HepG2 (cell line): ENCODE measurements around the gene NFYB. TPM values are rescaled to one million over a fixed set of nuclear protein-coding genes. Genes with fewer than 3 reads are reported as not detected.

Experiments
- ATAC-seq: fragments of 200-7000 bp; cut with Tn5 transposase; 3 replicates; pipeline ENCODE4 v1.9.1; 2020; ENCODE audit warnings: mild to moderate bottlenecking, moderate library complexity
- BruUV-seq: library from RNA; stranded (reverse); fragments of 400-500 nt; replicated peaks from 2 replicates; lab custom pipeline; 2021; lab: Mats Ljungman, UMichigan
- CTCF ChIA-PET: fragments of 300-600 bp; formaldehyde crosslinking; extraction: SDS; loops from one replicate; lab custom pipeline; 2021; ENCODE audit warnings: low total read pairs, inconsistent platforms, low intra/inter-chr PET ratio; lab: Yijun Ruan, JAX
- POLR2A ChIA-PET: fragments of 350-600 bp; sonication (Branson Sonifier 250); formaldehyde crosslinking; loops from one replicate; lab custom pipeline; 2020; ENCODE audit warnings: antibody characterized with exemption, inconsistent platforms; lab: Yijun Ruan, JAX
- DNase-seq: peaks from one replicate; pipeline ENCODE4 v3.0.0-alpha.2; 2015; ENCODE audit warnings: low spot score
- FAIRE-seq: peaks from 3 replicates; lab custom pipeline; 2011; peaks lifted over from hg19 to GRCh38; lab: Jason Lieb, UNC
- H2AFZ ChIP-seq: one replicate; pipeline ENCODE4 v1.6.1; 2011; ENCODE audit warnings: low read length, inconsistent platforms
- H3K27ac ChIP-seq: fragments of 300-600 bp; 3 replicates; pipeline ENCODE4 v1.8.0; 2011; ENCODE audit warnings: mixed run types, mild to moderate bottlenecking, mixed read lengths, low read length, inconsistent platforms; ENCODE audit not compliant: insufficient read depth; ENCODE audit errors: extremely low read length
- H3K27me3 ChIP-seq, 2 experiments: fragments of 200-600 bp in 1 of 2; 2 replicates in 1 of 2; 3 replicates in 1 of 2; pipeline versions ENCODE4 v1.6.0 to v1.8.0; 2011; ENCODE audit warnings: low read length in 2 of 2, mild to moderate bottlenecking in 2 of 2, moderate library complexity in 2 of 2, inconsistent platforms in 1 of 2; ENCODE audit not compliant: insufficient read depth in 2 of 2, control insufficient read depth in 1 of 2
- H3K36me3 ChIP-seq, 2 experiments: fragments of 200-600 bp in 1 of 2; replicated peaks in 1 of 2; 2 replicates in 1 of 2; 3 replicates in 1 of 2; pipeline versions ENCODE4 v1.5.1 to v1.8.0; 2011; ENCODE audit warnings: low read length in 2 of 2, inconsistent platforms in 1 of 2; ENCODE audit not compliant: insufficient read depth in 2 of 2, control insufficient read depth in 1 of 2
- H3K4me1 ChIP-seq: 2 replicates; pipeline ENCODE4 v1.5.1; 2012; ENCODE audit warnings: low read length, inconsistent platforms; ENCODE audit not compliant: insufficient read depth
- H3K4me2 ChIP-seq: 2 replicates; pipeline ENCODE4 v1.6.0; 2011; ENCODE audit warnings: low read depth, low read length, inconsistent platforms
- H3K4me3 ChIP-seq, 3 experiments: fragments of 200-600 bp in 1 of 3; sonication (generic), shearing (Covaris generic) in 1 of 3; replicated peaks in 1 of 3; 2 replicates each; pipeline ENCODE4 v1.5.1; 2011 to 2016; ENCODE audit warnings: low read length in 3 of 3, inconsistent platforms in 2 of 3, low read depth in 2 of 3, mild to moderate bottlenecking in 2 of 3, control low read depth in 1 of 3, mixed read lengths in 1 of 3; ENCODE audit not compliant: insufficient read depth in 1 of 3
- H3K79me2 ChIP-seq: one replicate; pipeline ENCODE4 v1.6.1; 2011; ENCODE audit warnings: low read length, inconsistent platforms; ENCODE audit not compliant: insufficient read depth
- H3K9ac ChIP-seq: 2 replicates; pipeline ENCODE4 v1.6.0; 2011; ENCODE audit warnings: mild to moderate bottlenecking, low read depth, low read length, inconsistent platforms; ENCODE audit not compliant: insufficient read depth
- H3K9me3 ChIP-seq: 2 replicates; pipeline ENCODE4 v1.5.1; 2012; ENCODE audit warnings: mild to moderate bottlenecking, low read length
- H4K20me1 ChIP-seq: 2 replicates; pipeline ENCODE4 v1.6.0; 2011; ENCODE audit warnings: inconsistent platforms, mild to moderate bottlenecking, low read length, moderate library complexity; ENCODE audit not compliant: insufficient read depth
- MAZ ChIP-seq, 2 experiments: sonication (generic) in 1 of 2; formaldehyde crosslinking in 1 of 2; IDR thresholded peaks; 2 replicates each; pipeline versions ENCODE4 v1.5.0 to v1.6.1; 2012 to 2020; ENCODE audit warnings: low read depth in 2 of 2, mild to moderate bottlenecking in 2 of 2, borderline replicate concordance in 1 of 2, improper control_type of control experiment in 1 of 2, low read length in 1 of 2, missing genetic modification reagents in 1 of 2, moderate library complexity in 1 of 2
- MEF2D ChIP-seq: sonication (generic); formaldehyde crosslinking; IDR thresholded peaks from 2 replicates; pipeline ENCODE4 v1.5.1; 2020; ENCODE audit warnings: mild to moderate bottlenecking, missing genetic modification reagents
- SOX13 ChIP-seq, 3 experiments: fragments of 450-650 bp in 1 of 3; sonication (generic) in 1 of 3; formaldehyde crosslinking in 1 of 3; IDR thresholded peaks in 2 of 3; conservative IDR thresholded peaks in 1 of 3; 2 replicates each; pipeline versions ENCODE4 v1.5.0 to v1.6.1; 2016 to 2020; ENCODE audit warnings: antibody characterized with exemption in 1 of 3, mild to moderate bottlenecking in 1 of 3, missing compliant biosample characterization in 1 of 3, missing genetic modification reagents in 1 of 3, moderate library complexity in 1 of 3
- TCF12 ChIP-seq, 2 experiments: fragments of 450-650 bp in 1 of 2; sonication (generic) in 1 of 2; formaldehyde crosslinking in 1 of 2; IDR thresholded peaks; 2 replicates each; pipeline versions ENCODE4 v1.6.1 to v1.8.0; 2017 to 2022; ENCODE audit warnings: antibody characterized with exemption in 1 of 2, mild to moderate bottlenecking in 1 of 2, missing genetic modification reagents in 1 of 2, moderate library complexity in 1 of 2
- ZNF274 ChIP-seq: sonication (generic); formaldehyde crosslinking; IDR thresholded peaks from 2 replicates; pipeline ENCODE4 v1.5.1; 2020; ENCODE audit warnings: mild to moderate bottlenecking, missing genetic modification reagents
- ZNF468 ChIP-seq: sonication (generic); formaldehyde crosslinking; IDR thresholded peaks from 2 replicates; pipeline ENCODE4 v1.8.0; 2022; ENCODE audit warnings: mild to moderate bottlenecking, moderate library complexity, missing genetic modification reagents
- ZNF678 ChIP-seq: sonication (generic); formaldehyde crosslinking; IDR thresholded peaks from 2 replicates; pipeline ENCODE4 v1.4.0; 2020; ENCODE audit warnings: mild to moderate bottlenecking, missing genetic modification reagents
- WGBS: methylation state at CpG from one replicate; pipeline ENCODE4 v1.1.6; 2017; ENCODE audit warnings: low lambda C conversion rate; 5-methylcytosine and 5-hydroxymethylcytosine counted together
- in situ Hi-C: cut with HindIII; loops from 2 replicates; pipeline ENCODE4 v1.10.0; 2017; ENCODE audit warnings: low pct_unique_long_range_greater_than_20kb; ENCODE audit not compliant: extremely low pct_ligation_motif_present
- intact Hi-C: fragments of 100-400 bp; cut with micrococcal nuclease; formaldehyde crosslinking; loops from one replicate; pipeline ENCODE4 v1.10.0; 2022; ENCODE audit not compliant: unreplicated experiment
- polyA plus RNA-seq, 8 experiments: library from polyadenylated mRNA; depleted of rRNA in 3 of 8; stranded (reverse) in 7 of 8; unstranded in 1 of 8; fragments of >200 nt; fragmentation: Illumina TruSeq in 4 of 8; extraction: Trizol in 4 of 8; gene quantifications; 2 replicates each; pipeline versions ENCODE4 v1.2.1 to v1.2.3, GENCODE V29; 2011 to 2016; ENCODE audit warnings: low read depth in 4 of 8, missing spikeins in 1 of 8, mixed read lengths in 1 of 8; ENCODE audit not compliant: insufficient read depth in 1 of 8
- total RNA-seq, 5 experiments: library from RNA; depleted of rRNA; stranded (reverse); fragments of >200 nt; fragmentation: Illumina TruSeq; extraction: Trizol; gene quantifications; 2 replicates each; pipeline ENCODE4 v1.2.3, GENCODE V29; 2016; ENCODE audit warnings: low read depth in 1 of 5
- TF ChIP-seq, protein P1 (sequence below): sonication (generic); formaldehyde crosslinking; IDR thresholded peaks from 2 replicates; pipeline ENCODE4 v1.4.0; 2020; ENCODE audit warnings: missing genetic modification reagents
- TF ChIP-seq, protein P2 (sequence below): sonication (generic); formaldehyde crosslinking; IDR thresholded peaks from 2 replicates; pipeline ENCODE4 v1.5.0; 2020; ENCODE audit warnings: mild to moderate bottlenecking, missing genetic modification reagents
- TF ChIP-seq, protein P3 (sequence below): sonication (generic); formaldehyde crosslinking; conservative IDR thresholded peaks from 2 replicates; pipeline ENCODE4 v1.4.0; 2020; ENCODE audit warnings: missing genetic modification reagents
- TF ChIP-seq, protein P4 (sequence below): sonication (generic); formaldehyde crosslinking; IDR thresholded peaks from 2 replicates; pipeline ENCODE4 v1.8.1; 2023; ENCODE audit warnings: mild to moderate bottlenecking, inconsistent platforms, moderate library complexity, missing genetic modification reagents, borderline replicate concordance

Gene NFYB
- total and polyA plus RNA-seq, 2 of the 13 experiments (the other 11 are each of a cell fraction or from before 2014, with no cell fraction given): 18.7 to 36.6 TPM

DNA sequence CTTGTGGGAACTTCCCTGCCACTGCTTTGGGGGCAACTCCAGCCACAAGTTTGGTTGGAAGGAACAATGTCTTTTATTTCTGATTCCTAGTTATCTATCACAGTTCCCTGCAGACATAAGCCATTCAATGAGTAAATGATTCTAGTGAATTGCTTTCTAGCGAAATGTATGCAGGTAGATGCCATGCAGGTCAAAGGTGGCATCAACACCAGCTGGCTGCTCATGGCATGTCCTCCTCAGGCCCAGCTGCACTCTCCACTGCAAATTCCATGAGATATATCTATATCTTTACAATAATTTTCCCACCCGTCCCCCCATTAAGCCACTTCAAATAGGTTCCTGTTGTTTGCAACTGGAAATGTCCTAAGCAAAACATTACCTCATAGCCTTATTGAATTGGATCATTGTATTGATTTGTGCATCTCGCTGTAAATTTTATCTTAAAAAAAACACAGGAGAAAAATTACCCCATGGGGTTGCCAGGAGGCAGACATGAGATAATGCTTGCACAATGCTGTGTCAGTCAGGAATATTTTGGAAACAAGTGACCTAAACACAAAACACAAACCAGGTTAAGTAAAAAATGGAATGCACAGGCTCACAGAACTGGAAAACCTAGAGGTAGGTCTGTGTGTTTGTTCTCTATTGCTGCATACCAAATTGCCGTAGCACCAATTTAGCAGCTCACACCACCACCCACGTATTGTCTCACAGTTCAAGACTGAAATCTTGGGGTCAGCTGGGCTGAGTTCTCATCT is 44.8 kb upstream of the NFYB start:
- ChIA-PET POLR2A (no interaction called here), CTCF (no interaction called here)
- Histone ChIP-seq H3K4me1 (peaks cover 13% of the 10 kb centered on the region), H3K27ac (no peak overlapping the region), H2AFZ (no peak overlapping the region), H3K79me2 (no peaks in the 10 kb centered on the region), H3K36me3 (no peaks in the 10 kb centered on the region), H3K27me3 (no peaks in the 10 kb centered on the region), H3K9me3 (no peaks in the 10 kb centered on the region), H4K20me1 (no peaks in the 10 kb centered on the region), H3K4me3 (no peak overlapping the region), H3K4me2 (no peak overlapping the region), H3K9ac (no peak overlapping the region)
- in situ Hi-C loops: no loop called here
- intact Hi-C loops: no loop called here
- WGBS: 36% methylated on average over 5 of the region's 5 CpGs
- no peak for FAIRE-seq
- no peak for DNase-seq
- BruUV-seq: no TSS peak
- no peak for ATAC-seq
- TF ChIP-seq, protein P1, sequence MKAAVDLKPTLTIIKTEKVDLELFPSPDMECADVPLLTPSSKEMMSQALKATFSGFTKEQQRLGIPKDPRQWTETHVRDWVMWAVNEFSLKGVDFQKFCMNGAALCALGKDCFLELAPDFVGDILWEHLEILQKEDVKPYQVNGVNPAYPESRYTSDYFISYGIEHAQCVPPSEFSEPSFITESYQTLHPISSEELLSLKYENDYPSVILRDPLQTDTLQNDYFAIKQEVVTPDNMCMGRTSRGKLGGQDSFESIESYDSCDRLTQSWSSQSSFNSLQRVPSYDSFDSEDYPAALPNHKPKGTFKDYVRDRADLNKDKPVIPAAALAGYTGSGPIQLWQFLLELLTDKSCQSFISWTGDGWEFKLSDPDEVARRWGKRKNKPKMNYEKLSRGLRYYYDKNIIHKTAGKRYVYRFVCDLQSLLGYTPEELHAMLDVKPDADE (CRISPR knock-in tag): no peak
- TF ChIP-seq, protein P2, sequence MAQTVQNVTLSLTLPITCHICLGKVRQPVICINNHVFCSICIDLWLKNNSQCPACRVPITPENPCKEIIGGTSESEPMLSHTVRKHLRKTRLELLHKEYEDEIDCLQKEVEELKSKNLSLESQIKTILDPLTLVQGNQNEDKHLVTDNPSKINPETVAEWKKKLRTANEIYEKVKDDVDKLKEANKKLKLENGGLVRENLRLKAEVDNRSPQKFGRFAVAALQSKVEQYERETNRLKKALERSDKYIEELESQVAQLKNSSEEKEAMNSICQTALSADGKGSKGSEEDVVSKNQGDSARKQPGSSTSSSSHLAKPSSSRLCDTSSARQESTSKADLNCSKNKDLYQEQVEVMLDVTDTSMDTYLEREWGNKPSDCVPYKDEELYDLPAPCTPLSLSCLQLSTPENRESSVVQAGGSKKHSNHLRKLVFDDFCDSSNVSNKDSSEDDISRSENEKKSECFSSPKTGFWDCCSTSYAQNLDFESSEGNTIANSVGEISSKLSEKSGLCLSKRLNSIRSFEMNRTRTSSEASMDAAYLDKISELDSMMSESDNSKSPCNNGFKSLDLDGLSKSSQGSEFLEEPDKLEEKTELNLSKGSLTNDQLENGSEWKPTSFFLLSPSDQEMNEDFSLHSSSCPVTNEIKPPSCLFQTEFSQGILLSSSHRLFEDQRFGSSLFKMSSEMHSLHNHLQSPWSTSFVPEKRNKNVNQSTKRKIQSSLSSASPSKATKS (CRISPR knock-in tag): no peak
- no peak for TF ChIP-seq MEF2D (CRISPR knock-in tag)
- TF ChIP-seq ZNF468 (CRISPR knock-in tag): no peak
- no peak for TF ChIP-seq MAZ (IDR thresholded peaks at IDR 0.05; ENCODE audit: borderline replicate concordance, low read depth, low read length)
- TF ChIP-seq MAZ (CRISPR knock-in tag; IDR thresholded peaks at IDR 0.05; ENCODE audit: low read depth): no peak
- no peak for TF ChIP-seq SOX13 (IDR thresholded peaks at IDR 0.05)
- no peak for TF ChIP-seq SOX13 (CRISPR knock-in tag; conservative IDR thresholded peaks at IDR 0.05 in 1 of 2, IDR thresholded peaks at IDR 0.05 in 1 of 2)
- TF ChIP-seq TCF12 (IDR thresholded peaks at IDR 0.05): no peak
- no peak for TF ChIP-seq TCF12 (CRISPR knock-in tag; IDR thresholded peaks at IDR 0.05)
- TF ChIP-seq, protein P3, sequence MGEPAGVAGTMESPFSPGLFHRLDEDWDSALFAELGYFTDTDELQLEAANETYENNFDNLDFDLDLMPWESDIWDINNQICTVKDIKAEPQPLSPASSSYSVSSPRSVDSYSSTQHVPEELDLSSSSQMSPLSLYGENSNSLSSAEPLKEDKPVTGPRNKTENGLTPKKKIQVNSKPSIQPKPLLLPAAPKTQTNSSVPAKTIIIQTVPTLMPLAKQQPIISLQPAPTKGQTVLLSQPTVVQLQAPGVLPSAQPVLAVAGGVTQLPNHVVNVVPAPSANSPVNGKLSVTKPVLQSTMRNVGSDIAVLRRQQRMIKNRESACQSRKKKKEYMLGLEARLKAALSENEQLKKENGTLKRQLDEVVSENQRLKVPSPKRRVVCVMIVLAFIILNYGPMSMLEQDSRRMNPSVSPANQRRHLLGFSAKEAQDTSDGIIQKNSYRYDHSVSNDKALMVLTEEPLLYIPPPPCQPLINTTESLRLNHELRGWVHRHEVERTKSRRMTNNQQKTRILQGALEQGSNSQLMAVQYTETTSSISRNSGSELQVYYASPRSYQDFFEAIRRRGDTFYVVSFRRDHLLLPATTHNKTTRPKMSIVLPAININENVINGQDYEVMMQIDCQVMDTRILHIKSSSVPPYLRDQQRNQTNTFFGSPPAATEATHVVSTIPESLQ (CRISPR knock-in tag): no peak
- TF ChIP-seq ZNF274: no peak
- no peak for TF ChIP-seq ZNF678 (CRISPR knock-in tag)
- TF ChIP-seq, protein P4, sequence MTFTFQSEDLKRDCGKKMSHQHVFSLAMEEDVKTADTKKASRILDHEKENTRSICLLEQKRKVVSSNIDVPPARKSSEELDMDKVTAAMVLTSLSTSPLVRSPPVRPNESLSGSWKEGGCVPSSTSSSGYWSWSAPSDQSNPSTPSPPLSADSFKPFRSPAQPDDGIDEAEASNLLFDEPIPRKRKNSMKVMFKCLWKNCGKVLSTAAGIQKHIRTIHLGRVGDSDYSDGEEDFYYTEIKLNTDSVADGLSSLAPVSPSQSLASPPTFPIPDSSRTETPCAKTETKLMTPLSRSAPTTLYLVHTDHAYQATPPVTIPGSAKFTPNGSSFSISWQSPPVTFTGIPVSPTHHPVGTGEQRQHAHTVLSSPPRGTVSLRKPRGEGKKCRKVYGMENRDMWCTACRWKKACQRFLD (CRISPR knock-in tag): no peak
